ENCODE measurements around the gene MRAP.

DNA sequence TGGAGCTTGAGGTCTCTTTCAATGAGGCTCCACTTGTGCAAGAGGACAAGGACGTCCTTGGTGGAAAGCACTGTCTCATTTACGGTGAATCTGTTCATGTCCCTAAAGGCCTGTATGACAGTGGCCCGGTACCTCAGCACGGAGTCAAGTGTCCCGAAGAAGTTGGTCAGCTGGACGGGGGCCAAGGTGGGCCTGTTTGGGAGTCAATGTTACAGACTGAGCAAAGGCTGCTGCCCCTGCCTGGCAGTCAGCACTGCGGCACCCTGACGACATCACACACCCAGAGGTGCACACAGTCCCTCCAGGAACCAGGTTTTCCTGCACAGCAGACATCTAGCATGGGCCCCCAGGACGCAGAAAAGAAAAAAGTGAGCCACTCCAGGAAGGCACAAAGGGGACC lies 19.1 kb downstream of the MRAP start:
- TF ChIP-seq POLR2A (IDR thresholded peaks at IDR 0.05; ENCODE audit: borderline replicate concordance, extremely low read depth, insufficient read depth, insufficient read length) (no peak), ZFX (IDR thresholded peaks at IDR 0.05) (no peak), POLR2AphosphoS5 (IDR thresholded peaks at IDR 0.05; ENCODE audit: low read depth, low read length) (no peak), SP1 (IDR thresholded peaks at IDR 0.05; ENCODE audit: low read depth) (no peak), SRF (IDR thresholded peaks at IDR 0.05; ENCODE audit: low read depth) (no peak), SIN3A (IDR thresholded peaks at IDR 0.05; ENCODE audit: low read depth) (no peak), REST (IDR thresholded peaks at IDR 0.05; ENCODE audit: low read depth) (no peak), ZNF274 (IDR thresholded peaks at IDR 0.05; ENCODE audit: low read depth, low read length) (no peak), EZH2phosphoT487 (IDR thresholded peaks at IDR 0.05; ENCODE audit: borderline replicate concordance) (no peak)
- TF ChIP-seq, protein P1, sequence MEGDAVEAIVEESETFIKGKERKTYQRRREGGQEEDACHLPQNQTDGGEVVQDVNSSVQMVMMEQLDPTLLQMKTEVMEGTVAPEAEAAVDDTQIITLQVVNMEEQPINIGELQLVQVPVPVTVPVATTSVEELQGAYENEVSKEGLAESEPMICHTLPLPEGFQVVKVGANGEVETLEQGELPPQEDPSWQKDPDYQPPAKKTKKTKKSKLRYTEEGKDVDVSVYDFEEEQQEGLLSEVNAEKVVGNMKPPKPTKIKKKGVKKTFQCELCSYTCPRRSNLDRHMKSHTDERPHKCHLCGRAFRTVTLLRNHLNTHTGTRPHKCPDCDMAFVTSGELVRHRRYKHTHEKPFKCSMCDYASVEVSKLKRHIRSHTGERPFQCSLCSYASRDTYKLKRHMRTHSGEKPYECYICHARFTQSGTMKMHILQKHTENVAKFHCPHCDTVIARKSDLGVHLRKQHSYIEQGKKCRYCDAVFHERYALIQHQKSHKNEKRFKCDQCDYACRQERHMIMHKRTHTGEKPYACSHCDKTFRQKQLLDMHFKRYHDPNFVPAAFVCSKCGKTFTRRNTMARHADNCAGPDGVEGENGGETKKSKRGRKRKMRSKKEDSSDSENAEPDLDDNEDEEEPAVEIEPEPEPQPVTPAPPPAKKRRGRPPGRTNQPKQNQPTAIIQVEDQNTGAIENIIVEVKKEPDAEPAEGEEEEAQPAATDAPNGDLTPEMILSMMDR (IDR thresholded peaks at IDR 0.05 in 2 of 3, conservative IDR thresholded peaks at IDR 0.05 in 1 of 3; ENCODE audit: borderline replicate concordance in 1 of 3, insufficient read depth in 1 of 3, low read depth in 2 of 3, low read length in 2 of 3), result no peak
- TF ChIP-seq, protein P2, sequence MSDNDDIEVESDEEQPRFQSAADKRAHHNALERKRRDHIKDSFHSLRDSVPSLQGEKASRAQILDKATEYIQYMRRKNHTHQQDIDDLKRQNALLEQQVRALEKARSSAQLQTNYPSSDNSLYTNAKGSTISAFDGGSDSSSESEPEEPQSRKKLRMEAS (IDR thresholded peaks at IDR 0.05), result no peak

Measured in HCT116 (cell line).